ENCODE measurements around the gene RSPH3.
"Not testable (repeated sequence)": the region's sequence is repeated elsewhere in the genome, so short reads cannot be mapped to it uniquely, and the experiment has no call there.

RSPH3 gene, protein sequence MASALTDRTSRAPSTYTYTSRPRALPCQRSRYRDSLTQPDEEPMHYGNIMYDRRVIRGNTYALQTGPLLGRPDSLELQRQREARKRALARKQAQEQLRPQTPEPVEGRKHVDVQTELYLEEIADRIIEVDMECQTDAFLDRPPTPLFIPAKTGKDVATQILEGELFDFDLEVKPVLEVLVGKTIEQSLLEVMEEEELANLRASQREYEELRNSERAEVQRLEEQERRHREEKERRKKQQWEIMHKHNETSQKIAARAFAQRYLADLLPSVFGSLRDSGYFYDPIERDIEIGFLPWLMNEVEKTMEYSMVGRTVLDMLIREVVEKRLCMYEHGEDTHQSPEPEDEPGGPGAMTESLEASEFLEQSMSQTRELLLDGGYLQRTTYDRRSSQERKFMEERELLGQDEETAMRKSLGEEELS

GRCh38 chr6:158999666-159000403 is at the start of gene RSPH3:
TSS of gene RSPH3 (minus strand) at chr6:159000202. CDS start at chr6:158999550, 652 bp downstream.
- DNase-seq (ENCODE audit: low read depth): peak; percentile 79

GRCh38 chr6:159047891-159048685 is 48.1 kb upstream of the RSPH3 start:
- no peak for DNase-seq (ENCODE audit: low read depth)

- no peak for DNase-seq (ENCODE audit: low read depth)
Measured at GRCh38 chr6:159045801-159046200, 45.8 kb upstream of the RSPH3 start.

DNA sequence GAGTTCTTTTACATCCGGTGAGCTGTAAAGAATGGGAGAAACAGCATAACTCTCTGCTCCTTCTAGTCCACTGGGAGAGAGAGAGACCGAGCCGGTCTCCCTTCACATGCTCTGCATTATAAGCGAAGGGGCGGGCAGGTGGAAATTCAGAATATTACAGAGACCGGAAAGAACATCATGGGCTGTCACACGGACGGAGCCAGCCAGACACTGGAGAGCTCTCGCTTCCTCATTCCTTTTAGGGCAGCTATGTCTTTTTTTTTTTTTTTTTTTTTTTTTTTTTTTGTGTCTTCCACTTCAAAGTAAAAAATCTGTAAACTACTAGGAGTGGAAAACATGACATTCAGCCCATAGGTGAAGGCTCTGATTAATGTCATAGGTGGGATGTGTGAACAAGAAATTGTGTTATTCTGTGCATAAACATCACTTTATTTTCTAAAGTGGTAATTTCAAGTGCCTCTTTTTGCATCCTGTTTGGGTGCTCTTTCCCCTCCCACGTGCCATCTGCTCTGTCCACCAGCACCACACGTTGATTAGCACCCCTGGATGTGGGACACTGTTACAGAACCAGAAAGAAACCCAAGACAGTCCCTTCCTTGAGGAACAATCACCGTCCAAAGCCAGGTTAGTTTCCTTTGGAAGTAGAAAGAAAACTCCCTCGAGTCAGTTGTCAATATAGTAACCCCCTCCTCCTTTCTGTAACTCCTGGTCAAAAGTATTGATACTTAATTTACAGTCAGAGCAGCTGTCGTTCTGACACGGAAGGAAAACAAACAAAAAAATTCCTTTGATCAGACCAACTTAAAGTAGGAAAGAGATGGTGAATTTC is 45.1 kb upstream of the RSPH3 start, which contains the start of gene TAGAP:
Gene TAGAP, minus strand, starts transcription at position 93 of the 829 bp plus-strand sequence. CDS start 845 bp downstream, outside the sequence.
- no peak for DNase-seq (ENCODE audit: low read depth)

GRCh38 chr6:159043947-159044346 is 43.9 kb upstream of the RSPH3 start:
- DNase-seq (ENCODE audit: low read depth): no peak

- no peak for DNase-seq (ENCODE audit: low read depth)
Measured at GRCh38 chr6:159043251-159043650, 43.2 kb upstream of the RSPH3 start.

- DNase-seq (ENCODE audit: low read depth): no peak
Measured at GRCh38 chr6:159042826-159043181, 42.8 kb upstream of the RSPH3 start.

GRCh38 chr6:159042003-159042825 is 42.2 kb upstream of the RSPH3 start:
- DNase-seq (ENCODE audit: low read depth): no peak

DNA sequence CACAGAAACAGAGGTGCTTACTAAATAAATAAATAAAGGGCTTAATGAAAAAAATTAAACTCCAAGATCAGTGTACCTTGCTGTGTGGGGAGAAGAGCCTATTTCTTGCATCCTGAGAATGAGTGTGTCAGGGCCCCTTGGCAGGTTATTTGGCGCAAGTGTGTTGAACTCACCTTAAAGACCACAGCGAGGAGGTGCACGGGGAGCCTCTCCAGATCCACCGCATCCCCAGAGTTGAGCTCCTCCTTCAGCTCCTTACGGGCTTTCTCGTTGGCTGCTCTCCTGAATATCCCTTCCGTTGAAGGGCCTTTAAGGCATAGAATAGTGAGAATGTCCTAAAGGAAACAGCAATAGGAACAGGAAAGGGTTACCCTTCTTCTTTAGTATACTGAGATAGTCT is 41.2 kb upstream of the RSPH3 start:
- DNase-seq (ENCODE audit: low read depth): no peak

DNA sequence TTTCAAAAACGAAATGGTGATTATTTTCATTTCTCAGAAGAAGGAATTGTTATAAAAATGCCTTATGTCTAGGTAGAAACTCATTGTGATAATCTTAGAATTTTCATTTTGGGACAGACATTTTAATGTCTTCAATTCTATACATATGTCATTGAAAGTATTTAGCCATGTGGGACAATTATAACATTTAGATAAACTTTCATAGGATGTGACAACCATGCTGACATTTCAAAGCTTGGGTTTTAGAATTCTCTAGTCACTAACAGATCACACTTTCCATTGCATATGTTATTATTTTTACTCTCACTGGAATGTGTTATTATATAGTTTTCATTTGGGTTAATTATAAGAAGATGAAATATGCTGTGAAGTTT is 39.9 kb upstream of the RSPH3 start:
- DNase-seq (ENCODE audit: low read depth): no peak

- DNase-seq (ENCODE audit: low read depth): no peak
Measured at GRCh38 chr6:159038914-159039884, 39.2 kb upstream of the RSPH3 start.

DNA sequence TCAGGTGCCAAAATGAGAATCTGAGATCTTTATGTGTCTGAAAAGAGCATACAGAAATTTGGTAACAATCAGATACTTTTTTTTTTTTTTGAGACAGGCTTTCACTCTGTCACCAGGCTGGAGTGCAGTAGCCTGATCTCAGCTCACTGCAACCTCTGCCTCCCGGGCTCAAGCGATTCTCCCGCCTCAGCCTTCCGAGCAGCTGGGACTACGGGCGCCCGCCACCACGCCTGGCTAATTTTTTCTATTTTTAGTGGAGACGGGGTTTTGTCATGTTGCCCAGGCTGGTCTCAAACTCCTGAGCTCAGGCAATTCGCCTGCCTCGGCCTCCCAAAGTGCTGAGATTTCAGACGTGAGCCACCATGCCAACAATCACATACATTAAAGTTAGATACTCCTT is 38.3 kb upstream of the RSPH3 start:
- not testable (repeated sequence) for DNase-seq (ENCODE audit: low read depth)

DNA sequence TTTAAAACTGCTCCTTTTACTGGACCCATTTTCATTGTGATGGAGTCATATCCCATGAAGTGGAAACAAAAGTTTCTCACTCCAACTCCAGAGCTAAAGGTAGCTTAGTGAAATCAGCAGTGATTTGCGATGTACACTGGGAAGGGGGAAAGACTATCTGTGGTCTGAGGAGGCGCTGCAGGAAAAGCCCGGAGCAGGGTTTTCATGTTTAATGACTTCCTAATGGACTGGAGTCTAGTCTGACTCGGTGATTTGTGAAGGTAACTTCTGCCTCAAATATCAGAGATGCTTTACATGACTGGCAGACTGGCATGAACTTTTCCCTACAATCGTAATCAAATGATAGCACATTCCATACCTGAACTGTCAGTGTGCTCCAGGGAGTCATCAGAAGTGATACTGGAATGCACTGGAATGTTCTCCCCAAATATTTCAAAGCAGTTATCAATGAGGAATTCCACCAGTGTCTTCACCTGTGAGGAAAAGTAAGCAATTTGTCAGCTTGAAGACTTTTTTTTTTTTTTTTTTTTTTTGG is 37.8 kb upstream of the RSPH3 start:
- DNase-seq (ENCODE audit: low read depth): no peak

GRCh38 chr6:159036673-159037072 is 36.7 kb upstream of the RSPH3 start:
- no peak for DNase-seq (ENCODE audit: low read depth)

GRCh38 chr6:159035891-159036290 is 35.9 kb upstream of the RSPH3 start:
- no peak for DNase-seq (ENCODE audit: low read depth)

DNA sequence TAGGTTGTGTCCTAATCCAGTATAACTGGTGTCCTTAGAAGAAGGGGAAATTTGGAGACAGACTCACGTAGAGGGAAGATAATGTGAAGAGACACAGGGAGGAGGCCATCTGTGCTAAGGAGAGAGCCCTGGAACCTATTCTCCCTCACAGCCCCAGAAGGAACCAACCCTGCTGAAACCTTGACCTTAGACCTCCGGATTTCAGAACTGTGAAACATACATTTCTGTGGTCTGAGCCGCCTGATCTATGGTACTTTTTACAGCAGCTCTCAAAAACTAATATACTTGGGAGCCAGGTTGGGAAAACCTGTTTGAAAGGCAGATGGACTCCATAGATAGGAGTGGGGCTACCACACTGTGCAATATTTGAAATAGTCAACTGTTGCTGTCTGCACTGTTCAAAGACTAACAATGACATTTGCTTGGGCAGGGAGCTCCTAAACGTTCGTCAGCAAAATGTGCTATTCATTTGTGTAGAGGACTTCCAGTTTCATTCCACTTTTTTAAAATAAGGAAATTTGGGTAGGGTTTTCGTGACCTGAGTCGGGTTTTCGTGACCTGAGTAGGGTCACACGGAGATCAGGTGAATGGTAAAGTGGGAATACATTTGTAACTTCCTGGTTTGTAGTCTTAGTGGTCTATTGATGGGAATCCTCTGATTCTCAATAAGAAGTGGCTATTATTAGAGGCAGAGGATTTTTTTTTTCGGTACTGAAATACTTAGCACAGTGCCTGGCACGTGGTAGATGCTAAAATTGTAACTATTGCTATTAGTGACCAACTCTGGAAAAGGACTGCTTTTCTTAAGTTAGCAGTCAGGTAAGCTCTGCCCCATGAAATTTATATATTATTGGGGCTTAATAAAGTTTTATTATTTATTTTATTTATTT is 33.4 kb upstream of the RSPH3 start:
- no peak for DNase-seq (ENCODE audit: low read depth)

- no peak for DNase-seq (ENCODE audit: low read depth)
Measured at GRCh38 chr6:159031846-159032245, 31.8 kb upstream of the RSPH3 start.

DNA sequence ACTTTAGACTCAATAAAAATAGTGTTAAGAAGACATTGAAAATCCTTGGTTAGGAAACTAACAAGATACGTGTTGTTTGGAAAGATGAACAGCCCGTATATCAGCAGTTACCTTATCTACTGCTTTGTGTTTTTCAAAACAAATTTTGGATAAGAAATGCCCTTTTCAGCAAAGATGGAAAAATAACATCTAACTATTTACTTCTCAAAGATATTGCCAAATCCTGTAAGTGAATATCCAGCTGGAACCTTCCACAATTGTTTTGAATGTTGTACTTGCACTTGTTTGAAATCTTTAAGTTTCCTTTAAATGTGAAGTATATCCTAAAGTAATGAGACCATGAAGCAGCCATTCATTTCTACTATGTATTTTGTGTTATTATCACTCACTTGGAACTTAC is 30.2 kb upstream of the RSPH3 start:
- no peak for DNase-seq (ENCODE audit: low read depth)
